HG02623 (cell line): ENCODE measurements around the gene NCK2.
"Not testable (repeated sequence)": the region's sequence is repeated elsewhere in the genome, so short reads cannot be mapped to it uniquely, and the experiment has no call there.

Source experiments
- ATAC-seq: cut with Tn5 transposase; IDR thresholded peaks from one replicate; pipeline ENCODE4 v1.9.1; 2021; ENCODE audit warnings: moderate library complexity; ENCODE audit not compliant: unreplicated experiment

The NCK2 gene

DNA sequence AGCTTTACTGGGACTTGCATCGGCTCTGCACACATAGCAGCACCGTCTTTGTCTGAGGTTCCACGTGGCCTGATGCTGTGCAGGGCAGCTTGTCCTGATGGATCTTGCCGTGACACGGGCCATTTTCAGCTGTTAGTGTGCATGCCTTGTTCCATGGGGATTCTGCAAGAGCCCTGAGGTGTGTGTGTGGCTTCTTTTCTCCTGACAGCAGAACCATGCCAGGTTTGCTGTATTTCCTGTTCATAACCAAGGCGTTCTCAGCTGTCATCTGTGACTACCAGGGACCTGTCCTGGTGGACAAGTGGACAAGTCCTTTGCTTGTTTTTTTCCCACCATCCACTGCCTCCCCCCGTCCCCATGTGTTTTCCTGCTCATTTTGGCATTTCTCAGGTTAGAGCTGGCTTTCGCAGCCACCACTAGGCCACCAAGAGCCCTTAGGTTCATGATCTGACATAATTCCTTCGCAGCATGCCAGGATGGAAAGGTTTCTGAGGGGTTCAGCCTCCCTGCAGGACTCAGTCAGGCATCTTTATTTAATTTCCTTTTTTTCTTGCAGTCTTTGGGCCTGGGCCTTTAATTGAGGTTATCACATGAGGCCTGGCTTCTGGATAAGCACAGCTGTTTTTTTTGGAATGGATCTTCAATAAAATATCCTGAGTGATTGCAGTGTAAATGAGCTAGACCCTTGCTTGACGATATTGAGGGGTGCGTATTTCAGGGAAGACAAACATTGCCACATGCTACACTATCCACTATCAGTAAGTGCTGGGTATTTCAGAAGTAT, 139.4 kb downstream of the NCK2 start:
- no peak for ATAC-seq

DNA sequence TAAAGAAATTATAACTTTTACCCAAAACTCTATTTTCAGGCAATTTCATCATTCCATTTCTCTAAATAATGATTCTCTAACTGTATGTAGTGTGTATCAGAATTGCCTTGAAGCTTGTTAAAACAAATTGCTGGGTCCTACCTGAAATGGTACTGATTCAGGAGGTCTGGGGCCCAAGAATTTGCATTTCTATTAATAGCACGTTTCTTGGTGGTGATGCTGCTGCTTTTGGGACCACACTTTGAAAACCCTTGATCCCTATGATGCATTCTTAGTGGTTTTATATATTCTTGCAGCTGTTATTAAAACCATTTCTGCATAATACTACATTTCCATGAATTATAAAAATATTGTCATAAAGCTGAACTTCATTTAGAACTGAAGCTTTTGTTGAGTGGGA, 140.7 kb downstream of the NCK2 start:
- ATAC-seq: no peak

DNA sequence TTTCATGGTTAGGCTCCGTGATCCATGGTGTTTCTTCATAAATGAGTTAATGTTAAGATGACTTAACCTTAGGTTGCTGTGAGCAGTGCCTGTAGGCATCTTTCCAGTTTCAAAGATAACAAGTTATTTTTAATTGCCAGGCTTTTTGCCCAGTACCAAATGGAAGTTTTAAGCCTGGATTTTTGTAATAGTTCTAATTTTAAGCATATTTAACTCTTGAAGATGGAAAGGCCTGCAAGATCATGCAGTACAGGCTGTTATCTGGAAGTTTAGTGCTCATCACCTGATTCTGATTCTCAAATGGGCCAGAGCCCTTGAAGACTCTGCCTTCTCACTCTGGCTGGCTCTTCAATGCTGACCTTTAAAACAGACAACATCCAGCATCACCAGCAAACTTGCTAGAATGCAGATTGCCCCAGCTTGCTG, 141.3 kb downstream of the NCK2 start:
- no peak for ATAC-seq

DNA sequence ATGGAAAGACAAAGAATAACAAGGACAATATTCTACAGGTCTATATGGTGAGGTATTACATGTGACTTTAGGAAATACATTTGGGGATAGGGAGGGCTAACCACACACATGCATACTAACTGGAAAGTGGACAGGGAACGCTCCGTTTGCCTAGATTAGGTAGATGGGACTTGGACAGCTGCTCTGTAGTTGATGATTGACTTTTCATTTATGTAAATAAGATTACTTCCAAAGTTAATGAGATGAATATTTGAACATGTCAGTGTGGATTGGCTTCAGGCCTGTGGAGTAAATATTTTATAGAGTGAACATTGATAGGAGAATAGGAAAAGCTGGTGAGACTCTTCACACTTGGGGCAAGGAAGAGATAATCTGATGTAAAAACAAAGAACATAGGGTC, 142.0 kb downstream of the NCK2 start:
- ATAC-seq: no peak

DNA sequence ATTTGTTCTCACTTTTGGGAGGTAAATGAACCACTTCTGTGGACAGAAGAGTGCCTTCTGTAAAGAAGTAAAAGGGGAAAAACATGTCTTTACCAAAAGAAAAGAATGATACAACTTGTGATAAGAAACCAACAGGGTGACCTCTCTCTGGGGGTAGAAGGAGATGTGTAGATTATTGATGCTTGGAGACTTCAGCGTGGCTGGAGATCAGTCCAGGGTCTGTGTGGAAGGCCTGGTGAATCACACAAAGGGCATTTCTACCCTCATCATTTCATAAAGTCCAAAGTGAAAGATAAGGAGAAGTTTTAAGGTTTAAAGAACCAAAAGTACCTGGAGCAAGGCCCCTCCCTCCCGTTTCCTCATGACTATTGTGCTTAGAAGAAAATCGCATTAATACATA, 142.5 kb downstream of the NCK2 start:
- no peak for ATAC-seq

DNA sequence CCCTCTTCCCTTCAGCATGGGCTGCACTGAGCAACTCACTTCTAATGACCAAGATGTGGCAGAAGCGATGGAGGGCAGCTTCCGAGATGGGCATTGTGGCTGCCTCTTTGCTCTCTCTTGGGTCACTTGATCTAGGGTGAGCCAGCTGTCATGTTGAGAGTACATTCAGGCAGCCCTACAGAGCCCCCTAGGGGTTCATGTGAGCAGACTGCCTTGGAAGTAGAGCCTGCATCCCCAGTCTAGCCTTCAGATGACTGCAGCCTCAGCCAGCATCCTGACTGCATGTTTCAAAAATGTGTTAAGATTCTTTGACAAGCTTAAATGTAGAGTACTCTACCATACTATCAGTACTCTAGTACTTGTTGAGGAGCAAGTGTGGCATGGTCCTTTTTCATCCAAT, 143.9 kb downstream of the NCK2 start:
- no peak for ATAC-seq

DNA sequence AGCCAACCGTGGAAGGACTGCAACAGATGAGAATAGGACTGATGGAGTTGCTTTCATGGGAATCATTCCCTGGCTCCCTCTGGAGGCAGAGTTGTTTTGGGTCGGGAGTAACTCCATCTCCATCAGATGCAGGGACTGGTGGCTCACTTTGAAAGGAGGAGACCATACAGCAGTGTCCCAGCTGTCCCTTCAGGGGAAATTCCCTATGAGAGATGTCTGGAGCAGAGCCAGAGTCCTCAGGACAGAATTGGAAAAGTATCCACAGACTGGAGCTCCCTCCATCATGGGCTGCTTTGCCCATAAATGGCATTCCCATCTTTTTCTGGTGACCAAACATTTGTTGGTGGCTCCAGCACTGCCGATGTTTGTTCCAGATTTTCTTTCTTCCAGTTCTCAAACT, 144.3 kb downstream of the NCK2 start:
- ATAC-seq: no peak

DNA sequence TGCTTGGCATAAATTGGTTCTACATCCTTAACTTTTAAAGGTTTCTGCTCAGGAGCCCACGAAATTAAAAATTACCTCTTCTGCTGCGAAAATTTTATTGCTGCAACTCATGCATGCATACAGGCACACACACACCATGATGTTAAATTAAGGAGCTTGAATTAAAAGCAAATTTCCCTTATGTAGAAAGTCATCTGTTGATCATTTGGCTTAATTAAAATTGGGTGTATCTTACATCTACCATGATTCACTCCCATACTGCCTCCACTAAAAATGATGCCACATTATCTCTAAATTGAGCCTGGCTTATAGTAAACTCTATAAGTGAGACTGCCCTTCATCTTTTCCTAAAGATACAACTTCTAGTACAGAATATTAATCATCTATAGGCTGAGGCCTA, 145.4 kb downstream of the NCK2 start:
- no peak for ATAC-seq

DNA sequence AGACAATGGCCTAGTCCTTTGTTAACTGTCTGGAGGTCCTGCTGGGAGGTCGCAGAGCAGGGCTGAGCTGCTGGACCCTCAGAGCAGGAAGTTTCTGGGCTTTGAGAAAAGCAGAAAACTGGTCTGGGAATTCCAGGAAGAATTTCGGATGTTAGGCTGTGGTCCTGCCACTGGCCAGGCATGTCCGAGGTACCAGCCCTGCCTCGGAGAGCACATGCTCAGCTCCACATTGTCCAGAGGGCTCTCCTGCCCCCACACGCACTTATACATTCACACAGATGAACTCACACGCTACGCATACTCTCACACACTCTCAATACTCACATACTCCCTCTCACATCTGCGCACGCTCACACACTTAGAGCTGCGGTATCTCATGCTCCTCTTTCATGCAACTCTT, 146.1 kb downstream of the NCK2 start:
- no peak for ATAC-seq

DNA sequence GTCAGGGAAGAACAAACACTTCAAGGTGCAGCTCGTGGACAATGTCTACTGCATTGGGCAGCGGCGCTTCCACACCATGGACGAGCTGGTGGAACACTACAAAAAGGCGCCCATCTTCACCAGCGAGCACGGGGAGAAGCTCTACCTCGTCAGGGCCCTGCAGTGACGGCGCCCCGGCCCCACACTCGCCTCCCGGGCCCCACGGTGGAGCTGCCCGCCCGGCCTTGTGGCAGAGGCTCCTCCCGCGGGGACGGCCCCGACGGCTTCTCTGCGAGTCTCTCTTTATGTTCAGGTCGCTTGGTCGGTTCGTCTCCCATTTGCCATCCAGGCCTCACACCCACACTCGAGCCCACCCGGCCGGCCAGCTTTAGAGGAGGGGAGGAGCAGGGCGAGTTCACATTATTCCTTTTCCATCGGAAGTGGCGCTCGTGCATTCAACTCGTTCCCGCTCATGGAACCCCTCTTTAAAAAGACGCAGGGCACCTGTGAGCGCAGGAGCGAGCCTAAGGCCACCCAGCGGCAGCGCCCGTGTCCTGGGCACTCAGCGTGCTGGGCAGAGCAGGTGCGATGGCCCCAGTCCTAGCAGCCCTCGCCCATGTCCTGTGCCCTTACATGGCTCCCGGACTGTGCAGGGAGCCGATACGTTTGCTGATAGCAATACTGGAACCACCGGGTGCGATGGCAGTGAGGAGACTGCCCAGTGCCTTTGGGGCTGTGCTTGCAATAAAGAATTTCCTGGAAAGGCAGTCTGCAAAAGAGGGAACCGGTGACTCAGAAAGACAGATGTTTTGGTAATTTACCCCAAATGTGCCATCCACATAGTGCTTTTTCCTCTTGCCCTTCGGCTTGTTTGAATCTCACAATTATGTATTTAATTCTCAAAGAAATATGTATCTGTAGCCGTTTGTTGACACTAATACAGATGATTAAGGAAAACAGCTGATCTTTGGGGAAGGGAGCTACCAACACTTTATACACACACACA, 148.6 kb downstream of the NCK2 start:
- no peak for ATAC-seq

DNA sequence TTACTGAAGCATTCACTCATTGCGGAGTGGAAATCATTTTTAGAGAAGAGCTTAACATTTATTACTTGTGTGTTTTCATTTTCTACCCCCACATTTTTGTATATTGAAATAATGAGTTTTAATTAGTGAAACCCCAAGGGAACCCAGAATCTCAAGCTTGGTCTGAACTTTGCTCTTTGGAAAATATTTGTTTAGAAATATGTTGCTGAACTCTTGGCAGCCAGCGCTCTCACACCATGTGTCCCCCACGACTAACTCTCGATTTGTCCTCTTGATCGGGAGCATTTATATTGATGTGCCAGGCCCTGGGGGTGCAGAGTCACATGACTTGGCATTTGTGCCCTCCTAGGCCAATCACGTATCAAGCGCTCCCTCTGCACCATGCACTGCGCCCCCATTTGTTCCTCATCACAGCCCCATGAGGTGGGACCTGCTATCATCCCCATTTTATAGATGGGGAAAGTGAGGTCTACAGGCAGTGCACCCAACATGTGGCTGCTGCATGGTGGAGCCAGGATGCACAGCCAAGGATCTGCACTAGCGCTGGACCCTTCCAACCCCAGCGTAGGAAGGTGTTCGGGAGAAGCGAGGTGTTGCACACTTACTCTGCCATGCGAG, 149.7 kb downstream of the NCK2 start:
- no peak for ATAC-seq

DNA sequence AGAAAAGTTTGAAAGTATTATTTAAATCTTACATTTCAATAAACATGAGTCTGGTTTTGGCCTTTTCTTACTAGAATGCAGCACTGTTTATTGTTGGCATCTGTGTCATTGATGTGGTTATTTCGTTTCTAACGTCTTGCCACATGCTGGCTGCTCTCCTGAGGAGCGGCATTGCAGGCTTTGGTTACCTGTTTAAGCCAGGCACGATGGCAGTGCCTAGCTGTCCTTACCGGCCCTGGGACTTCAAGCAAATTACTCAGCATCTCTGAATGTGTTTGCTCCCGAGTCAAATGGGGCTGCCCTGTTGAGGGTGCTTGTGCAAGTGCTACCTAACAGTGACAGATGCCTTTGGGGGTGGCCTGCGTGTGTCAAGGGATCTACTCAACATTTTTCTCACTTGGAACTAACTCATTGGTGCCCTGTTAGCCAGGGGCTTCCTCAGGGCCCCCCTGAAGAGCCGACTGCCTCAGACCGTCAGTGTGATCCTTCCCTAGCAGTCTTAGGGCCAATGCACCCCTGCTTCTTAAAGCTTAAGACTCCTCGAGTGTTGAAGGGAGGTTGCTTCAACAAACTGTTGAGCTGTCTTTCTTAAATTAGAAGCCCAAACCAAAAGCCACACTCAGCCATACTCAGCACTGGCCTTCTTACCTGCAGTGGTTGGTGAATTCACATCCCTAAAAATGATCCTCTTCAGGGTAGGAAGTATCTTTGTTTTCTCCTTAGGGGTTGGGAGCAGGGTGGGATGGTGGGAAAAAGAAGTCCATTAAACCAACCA, 151.5 kb downstream of the NCK2 start:
- ATAC-seq: no peak

DNA sequence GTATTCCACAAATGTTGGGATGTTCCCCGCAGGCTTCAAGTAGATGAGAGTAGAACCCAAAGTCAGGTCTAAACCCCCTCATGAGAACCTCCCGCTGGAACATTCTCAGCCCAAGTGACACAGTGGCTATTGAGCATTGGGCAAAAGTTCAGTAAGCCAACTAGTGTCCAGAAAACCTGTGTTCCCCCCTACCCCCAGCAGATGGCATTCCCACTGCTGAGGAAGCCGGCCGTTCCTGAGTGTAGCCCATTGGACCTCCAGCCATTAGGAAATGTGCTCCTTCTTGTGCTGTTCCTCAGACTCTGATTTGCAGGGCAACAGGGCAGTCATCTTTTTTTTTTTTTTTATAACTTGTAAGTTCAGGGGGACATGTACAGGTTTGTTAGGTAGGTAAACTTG, 152.1 kb downstream of the NCK2 start:
- no peak for ATAC-seq

DNA sequence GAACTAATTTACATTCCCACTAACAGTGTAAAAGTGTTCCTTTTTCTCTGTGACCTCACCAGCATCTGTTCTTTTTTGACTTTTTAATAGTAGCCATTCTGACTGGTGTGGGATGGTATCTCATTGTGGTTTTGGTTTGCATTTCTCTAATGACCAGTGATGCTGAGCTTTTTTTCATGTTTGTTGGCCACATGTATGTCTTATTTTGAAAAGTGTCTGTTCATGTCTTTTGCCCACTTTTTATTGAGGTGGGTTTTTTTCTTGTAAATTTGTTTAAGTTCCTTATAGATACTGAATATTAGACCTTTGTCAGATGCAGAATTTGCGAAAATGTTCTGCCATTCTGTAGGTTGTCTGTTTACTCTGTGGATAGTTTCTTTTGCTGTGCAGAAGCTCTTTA, 153.0 kb downstream of the NCK2 start:
- ATAC-seq: not testable (repeated sequence)

DNA sequence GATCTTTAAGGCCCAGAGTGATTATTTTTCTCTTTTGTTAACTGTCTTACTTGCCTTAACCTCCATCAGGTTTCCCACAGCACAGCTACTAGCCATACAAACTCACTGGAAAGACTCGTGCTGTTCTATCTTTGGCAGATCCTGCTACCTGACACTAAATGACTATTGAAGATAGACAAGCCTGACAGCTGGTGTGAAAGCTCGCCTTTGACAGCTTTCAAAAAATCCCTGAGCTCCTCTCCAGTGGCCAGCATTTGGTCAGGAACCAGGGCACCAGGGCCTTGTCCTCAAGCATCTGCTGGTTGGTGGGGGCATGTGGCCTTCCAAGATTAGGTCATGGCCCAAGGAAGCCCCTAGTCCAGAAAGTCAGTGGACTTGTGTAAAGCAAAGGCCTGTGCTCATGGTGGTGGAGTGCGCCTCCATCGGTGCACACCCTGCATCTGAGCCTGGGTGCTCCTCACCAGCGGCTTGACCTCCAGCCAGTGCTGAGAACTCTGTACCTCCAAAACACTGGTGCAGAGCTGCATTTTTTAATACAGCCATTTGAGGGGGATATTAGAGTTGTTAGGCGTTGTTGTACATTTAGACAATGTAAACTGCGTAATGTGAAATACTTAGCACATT, 158.5 kb downstream of the NCK2 start:
- no peak for ATAC-seq

DNA sequence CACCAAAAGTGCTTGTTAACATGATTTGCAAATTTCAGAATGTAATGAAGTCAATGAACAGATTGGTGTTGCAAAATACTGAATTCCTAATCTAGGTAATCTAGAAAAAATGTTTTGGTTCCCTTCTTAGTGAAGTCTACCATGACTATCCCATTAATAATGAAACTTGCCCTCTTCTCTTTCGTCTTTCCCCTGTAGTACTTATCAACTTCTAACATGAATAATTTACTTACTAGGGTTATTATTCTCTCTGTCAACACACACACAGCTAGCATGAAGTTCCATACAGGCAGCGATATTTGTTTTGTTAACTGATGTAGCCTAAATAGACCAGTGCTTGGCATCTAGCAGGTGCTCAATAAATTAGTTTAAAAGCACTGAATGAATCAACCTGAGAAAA, 160.2 kb downstream of the NCK2 start:
- peak; percentile 88 for ATAC-seq

DNA sequence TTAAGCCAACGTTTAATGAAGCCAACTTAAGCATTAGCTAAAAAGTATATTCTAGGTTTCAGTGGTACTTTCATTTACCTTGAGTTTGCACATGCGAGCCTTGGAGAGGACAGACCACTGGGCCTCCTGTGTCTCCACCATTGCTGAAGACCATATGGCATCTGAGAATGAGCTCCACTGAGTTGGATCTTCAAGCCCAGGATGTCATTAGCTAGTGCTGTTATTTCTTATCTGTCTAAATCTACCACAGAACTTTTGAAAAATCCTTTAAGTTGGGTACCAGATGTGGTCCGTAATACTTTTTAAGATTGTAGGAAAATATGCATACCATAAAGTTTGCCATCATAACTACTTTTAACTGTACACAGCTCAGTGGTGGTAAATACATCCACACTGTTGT, 161.8 kb downstream of the NCK2 start:
- no peak for ATAC-seq

DNA sequence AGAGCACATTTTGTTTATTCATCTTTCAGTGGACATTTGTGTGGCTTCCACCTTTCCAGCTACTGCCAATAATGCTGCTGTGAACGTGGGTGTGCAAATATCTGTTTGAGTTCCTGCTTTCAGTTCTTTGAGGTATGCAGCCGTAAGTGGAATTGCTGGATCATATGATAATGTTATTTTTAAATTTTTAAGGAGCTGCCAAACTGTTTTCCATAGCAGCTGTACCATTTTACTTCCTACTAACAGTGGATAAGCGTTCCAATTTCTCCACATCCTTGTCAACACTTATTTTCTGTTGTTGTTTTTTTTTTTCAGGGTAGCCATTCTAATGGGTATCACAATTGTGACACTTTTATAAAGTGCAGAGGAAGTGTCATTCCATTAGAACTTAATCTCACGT, 162.5 kb downstream of the NCK2 start:
- ATAC-seq: no peak

DNA sequence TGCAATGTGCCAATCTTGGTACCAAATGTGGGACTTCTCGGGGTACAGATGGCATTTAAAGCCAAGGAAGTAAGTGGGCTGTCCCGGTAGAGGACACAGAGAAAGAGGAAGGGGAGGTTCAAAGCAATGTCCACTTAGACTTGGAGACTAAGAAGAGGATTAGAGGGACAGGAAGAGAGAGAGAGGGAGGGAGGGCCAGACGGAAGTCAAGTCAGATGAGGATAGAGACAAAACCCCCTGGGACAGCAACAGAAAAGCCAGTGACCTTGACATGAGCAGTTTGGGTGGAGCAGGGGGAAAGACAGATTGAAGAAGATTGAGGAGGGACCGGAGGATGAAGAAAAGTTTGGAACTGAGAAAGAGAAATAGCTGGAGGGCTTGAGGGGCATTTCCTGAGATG, 164.5 kb downstream of the NCK2 start:
- no peak for ATAC-seq

DNA sequence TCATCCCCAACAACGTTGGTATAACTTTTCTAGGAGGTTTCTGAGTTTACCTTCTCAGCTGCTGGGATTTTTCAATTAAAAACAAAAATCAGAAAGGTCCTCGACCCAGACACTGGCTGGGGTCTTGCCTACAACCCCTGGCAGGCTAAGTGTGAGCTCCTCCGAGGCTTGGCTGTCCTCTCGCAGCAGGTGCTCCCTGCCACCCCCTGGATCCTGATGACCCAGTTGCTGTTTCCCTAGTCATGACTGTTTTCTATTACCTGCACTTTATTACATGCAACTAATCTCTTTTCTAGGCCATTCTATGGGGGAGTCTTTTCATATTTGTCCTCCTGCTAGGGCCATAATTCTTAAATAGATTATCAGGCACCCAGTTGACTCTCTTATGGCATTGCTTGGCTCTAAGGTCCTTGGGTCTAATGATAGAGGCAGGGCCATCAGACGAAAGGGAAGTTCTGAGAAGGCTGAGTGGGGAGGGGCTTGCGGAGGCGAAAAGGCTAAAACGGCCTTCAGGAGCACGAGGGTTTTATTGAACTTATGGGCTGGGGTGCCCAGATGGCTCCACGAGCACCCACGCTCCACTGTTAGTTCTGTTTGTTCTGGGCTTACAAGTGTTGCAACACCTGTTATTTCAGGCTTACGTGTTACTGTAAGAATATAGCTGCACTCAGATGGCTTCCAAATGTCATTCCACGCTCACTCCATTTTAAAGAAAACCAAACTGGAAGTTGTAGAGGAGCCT, 166.0 kb downstream of the NCK2 start:
- no peak for ATAC-seq
